Mesothelial cell of epicardium (in vitro differentiated cells): Measurements from ENCODE around the gene TMEM132C. TPM values are rescaled to one million over a fixed set of nuclear protein-coding genes. Genes with fewer than 3 reads are reported as not detected.

ENCODE experiments used
- DNase-seq, 2 experiments: peaks; one replicate each; pipeline ENCODE4 v3.0.0; 2021; ENCODE audit warnings: low spot score in 2 of 2; ENCODE audit not compliant: unreplicated experiment in 2 of 2
- H3K27ac Mint-ChIP-seq: 2 replicates; pipeline ENCODE4 v1.8.0; 2021; ENCODE audit warnings: mixed read lengths
- H3K27me3 Mint-ChIP-seq: 2 replicates; pipeline ENCODE4 v1.8.0; 2021; ENCODE audit warnings: low read depth, mixed read lengths
- H3K36me3 Mint-ChIP-seq: 2 replicates; pipeline ENCODE4 v1.8.0; 2021; ENCODE audit warnings: mixed read lengths
- H3K4me1 Mint-ChIP-seq: 2 replicates; pipeline ENCODE4 v1.8.0; 2021; ENCODE audit warnings: mixed read lengths
- H3K4me3 Mint-ChIP-seq: 2 replicates; pipeline ENCODE4 v1.8.0; 2021; ENCODE audit warnings: mild to moderate bottlenecking, moderate library complexity, mixed read lengths
- H3K9me3 Mint-ChIP-seq: 2 replicates; pipeline ENCODE4 v1.8.0; 2021; ENCODE audit warnings: mixed read lengths
- CTCF ChIP-seq: fragments of 200-600 bp; sonication (generic); IDR thresholded peaks from one replicate; pipeline ENCODE4 v1.5.0; 2021; ENCODE audit warnings: antibody characterized with exemption; ENCODE audit not compliant: unreplicated experiment
- total RNA-seq: library from RNA; stranded (reverse); gene quantifications from 3 replicates; pipeline ENCODE4 v1.2.1, GENCODE V29; 2021

Gene TMEM132C
- total RNA-seq, 1 donor from 2014 or later, result 25.5 TPM

DNA sequence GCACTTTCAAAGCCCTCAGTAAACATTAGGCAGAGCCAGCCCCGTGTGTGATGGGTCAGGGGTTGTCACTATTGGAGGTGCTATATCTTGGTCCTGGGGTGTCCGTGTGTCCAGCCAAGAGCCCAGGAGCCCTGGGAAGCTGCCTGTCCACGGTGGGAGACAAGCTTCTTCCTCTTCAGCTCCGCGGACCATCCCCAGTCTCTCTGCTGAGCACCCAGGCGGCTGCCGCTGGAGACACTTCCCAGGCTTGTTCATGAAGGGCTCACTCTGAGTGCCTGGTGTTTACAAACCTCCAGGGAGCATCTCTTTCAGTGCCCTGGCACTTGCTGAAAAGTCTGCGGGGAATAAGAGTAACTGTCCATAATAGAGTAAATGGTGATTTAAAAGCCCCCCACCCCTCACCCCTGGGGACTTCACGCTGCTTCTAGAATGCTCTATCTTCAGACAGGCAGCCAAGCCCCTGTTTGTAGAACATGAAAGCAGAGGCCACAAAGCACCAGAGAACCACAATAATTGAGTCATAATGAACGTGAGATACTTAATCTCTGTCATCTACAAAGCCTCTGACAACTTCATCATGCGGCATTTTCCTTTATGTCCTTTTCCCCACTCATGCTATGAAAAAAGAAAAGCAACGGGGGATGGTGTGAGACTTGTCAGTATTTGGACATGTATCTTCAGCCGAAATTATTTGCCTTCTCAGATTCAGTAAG is 178.6 kb downstream of the TMEM132C start:
- no peak overlapping the region for H3K4me3 Mint-ChIP-seq
- H3K27me3 Mint-ChIP-seq, result no peaks in the 10 kb centered on the region
- no peaks in the 10 kb centered on the region for H3K9me3 Mint-ChIP-seq
- peaks cover 18% of the 10 kb centered on the region for H3K4me1 Mint-ChIP-seq
- no peaks in the 10 kb centered on the region for H3K36me3 Mint-ChIP-seq
- no peak for DNase-seq
- TF ChIP-seq CTCF, result no peak
- peak overlapping the region; percentile 69 for H3K27ac Mint-ChIP-seq

- DNase-seq, result no peak
- Mint-ChIP-seq H3K4me3 (no peak overlapping the region), H3K27me3 (peaks cover 4% of the 10 kb centered on the region), H3K9me3 (no peaks in the 10 kb centered on the region), H3K27ac (no peak overlapping the region), H3K4me1 (peaks cover 20% of the 10 kb centered on the region), H3K36me3 (no peaks in the 10 kb centered on the region)
- no peak for TF ChIP-seq CTCF
Observed at GRCh38 chr12:128449146-128449894, 182.3 kb downstream of the TMEM132C start.

GRCh38 chr12:128450810-128451209 is 183.8 kb downstream of the TMEM132C start:
- H3K4me1 Mint-ChIP-seq, result peaks cover 11% of the 10 kb centered on the region
- DNase-seq, result no peak
- no peaks in the 10 kb centered on the region for H3K9me3 Mint-ChIP-seq
- no peaks in the 10 kb centered on the region for H3K36me3 Mint-ChIP-seq
- H3K27me3 Mint-ChIP-seq, result peaks cover 4% of the 10 kb centered on the region
- no peak for TF ChIP-seq CTCF
- no peak overlapping the region for H3K27ac Mint-ChIP-seq
- H3K4me3 Mint-ChIP-seq, result no peak overlapping the region

DNA sequence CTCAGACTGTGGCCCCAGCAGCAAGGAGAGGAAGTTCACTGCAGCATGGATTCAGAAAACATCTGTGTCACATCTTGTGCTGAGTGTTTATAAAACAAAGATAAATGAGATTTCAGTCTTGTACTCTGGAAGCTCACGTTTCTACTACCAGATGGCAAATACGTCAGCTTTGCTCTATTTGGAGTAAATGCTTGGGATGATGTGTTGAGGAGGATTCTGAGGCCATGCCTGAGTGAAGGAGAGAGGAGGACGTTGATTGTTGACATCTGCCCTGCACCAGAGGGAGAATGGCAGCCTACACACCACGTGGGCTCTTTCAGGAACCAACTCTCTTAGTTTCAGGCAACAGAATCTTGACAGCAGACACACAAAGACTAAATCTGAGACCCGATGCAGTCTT is 188.9 kb downstream of the TMEM132C start:
- no peak for TF ChIP-seq CTCF
- H3K27ac Mint-ChIP-seq, result no peak overlapping the region

DNA sequence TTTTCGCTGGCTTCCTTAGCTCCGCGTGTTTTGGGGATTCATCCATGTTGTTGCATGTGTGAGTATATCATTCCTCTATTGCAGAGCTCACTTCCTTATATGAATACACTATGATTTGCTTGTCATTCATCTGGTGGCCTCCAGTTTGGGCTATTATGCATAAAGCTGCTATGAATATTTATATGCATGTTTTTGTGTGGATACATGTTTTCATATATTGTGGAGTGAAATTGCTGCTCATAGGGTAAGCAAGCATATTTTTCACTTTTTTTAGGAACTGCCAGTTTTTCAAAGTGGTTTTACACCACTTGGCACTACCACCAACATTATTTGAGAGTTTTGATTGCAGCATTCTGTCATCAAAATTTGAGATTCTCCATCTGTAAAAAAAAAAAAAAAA is 190.0 kb downstream of the TMEM132C start:
- Mint-ChIP-seq H3K27me3 (peaks cover 4% of the 10 kb centered on the region), H3K4me1 (peaks cover 4% of the 10 kb centered on the region), H3K9me3 (no peaks in the 10 kb centered on the region), H3K36me3 (no peaks in the 10 kb centered on the region), H3K27ac (no peak overlapping the region), H3K4me3 (no peak overlapping the region)
- no peak for TF ChIP-seq CTCF
- DNase-seq, result no peak

More for the DNA sequence above, 188.9 kb downstream of the TMEM132C start:
- DNase-seq, result no peak
- Mint-ChIP-seq H3K4me3 (no peak overlapping the region), H3K9me3 (no peaks in the 10 kb centered on the region), H3K4me1 (peaks cover 9% of the 10 kb centered on the region), H3K36me3 (no peaks in the 10 kb centered on the region), H3K27me3 (peaks cover 4% of the 10 kb centered on the region)
